ENCODE measurements around the gene ABCC11.

Gene ABCC11

DNA sequence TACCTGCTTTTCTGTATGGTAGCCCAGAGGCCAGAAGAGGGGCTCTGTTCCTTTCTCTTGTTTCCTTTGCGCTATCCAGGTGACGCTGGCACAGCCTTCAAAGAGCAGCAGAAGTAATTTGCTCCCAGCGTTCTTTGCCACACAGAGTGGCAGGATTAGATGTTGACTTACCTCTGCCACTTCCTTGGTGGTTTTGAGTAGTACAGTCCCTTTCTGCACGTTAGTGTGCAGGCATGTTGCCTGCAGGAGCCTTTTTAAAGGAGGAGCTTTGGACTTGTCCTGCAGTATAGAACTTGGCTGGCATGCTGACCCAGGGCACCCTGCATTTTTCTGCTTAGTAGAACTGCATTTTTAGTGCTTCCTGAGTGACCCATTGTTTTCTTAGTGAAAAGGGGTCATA lies at the start of gene ABCC11:
Gene ABCC11 (minus strand): TSS at position 229 of the 400 bp plus-strand sequence. CDS start 15,618 bp downstream, outside the sequence.
- no peak within 1 kb of the TSS for H3K27ac ChIP-seq (ENCODE audit: low read length)
- peaks cover 6% of the 10 kb centered on the region; the same call in 1 of the 2 replicates for H3K4me1 ChIP-seq (ENCODE audit: insufficient read depth, low read length)
- H3K4me3 ChIP-seq (ENCODE audit: low read length), result no peak within 1 kb of the TSS
- peaks cover 5% of the 10 kb centered on the region; the same call in 1 of the 2 replicates for H3K36me3 ChIP-seq (ENCODE audit: insufficient read depth, low read depth, low read length)
- no peak within 1 kb of the TSS for H3K9ac ChIP-seq (ENCODE audit: low read depth, low read length)
- H3K27me3 ChIP-seq (ENCODE audit: insufficient read depth, low read length), result no peaks in the 10 kb centered on the region
- H3K9me3 ChIP-seq (ENCODE audit: insufficient read depth, low read depth, low read length), result no peaks in the 10 kb centered on the region

- H3K4me1 ChIP-seq (ENCODE audit: insufficient read depth, low read length), result no peaks in the 10 kb centered on the region; the same call in 1 of the 2 replicates
- no peak overlapping the region for H3K9ac ChIP-seq (ENCODE audit: low read depth, low read length)
- no peak overlapping the region for H3K27ac ChIP-seq (ENCODE audit: low read length)
- H3K36me3 ChIP-seq (ENCODE audit: insufficient read depth, low read depth, low read length), result peaks cover 21% of the 10 kb centered on the region
- no peaks in the 10 kb centered on the region for H3K27me3 ChIP-seq (ENCODE audit: insufficient read depth, low read length)
- no peaks in the 10 kb centered on the region for H3K9me3 ChIP-seq (ENCODE audit: insufficient read depth, low read depth, low read length)
- H3K4me3 ChIP-seq (ENCODE audit: low read length), result no peak overlapping the region
Observed at GRCh38 chr16:48295488-48296281, 48.3 kb upstream of the ABCC11 start.

GRCh38 chr16:48294724-48295123 lies 47.4 kb upstream of the ABCC11 start:
- H3K9ac ChIP-seq (ENCODE audit: low read depth, low read length), result no peak overlapping the region
- H3K4me1 ChIP-seq (ENCODE audit: insufficient read depth, low read length), result no peaks in the 10 kb centered on the region; the same call in 1 of the 2 replicates
- H3K36me3 ChIP-seq (ENCODE audit: insufficient read depth, low read depth, low read length), result peaks cover 11% of the 10 kb centered on the region
- no peak overlapping the region for H3K27ac ChIP-seq (ENCODE audit: low read length)
- H3K4me3 ChIP-seq (ENCODE audit: low read length), result no peak overlapping the region
- no peaks in the 10 kb centered on the region for H3K27me3 ChIP-seq (ENCODE audit: insufficient read depth, low read length)
- no peaks in the 10 kb centered on the region for H3K9me3 ChIP-seq (ENCODE audit: insufficient read depth, low read depth, low read length)

DNA sequence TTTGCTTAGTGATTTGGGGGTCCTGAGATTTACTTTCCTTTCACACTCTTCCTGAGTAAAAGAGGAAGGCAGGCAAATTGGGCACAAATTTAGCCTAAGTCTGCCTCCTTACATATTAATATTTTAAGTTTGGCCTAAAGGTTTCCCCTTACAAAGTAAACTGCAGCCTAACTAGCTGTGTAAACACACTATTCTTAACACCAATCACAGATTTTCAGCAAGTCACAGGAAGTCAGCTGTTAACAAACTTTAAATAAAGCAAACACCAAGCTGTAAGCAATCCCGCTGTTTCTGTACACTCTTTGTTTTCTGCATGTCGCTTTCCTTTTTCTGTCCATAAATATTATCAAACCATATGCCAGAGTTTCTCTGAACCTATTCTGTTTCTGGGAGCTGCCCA lies 45.1 kb upstream of the ABCC11 start:
- Histone ChIP-seq H3K36me3 (ENCODE audit: insufficient read depth, low read depth, low read length) (peaks cover 10% of the 10 kb centered on the region; the same call in 1 of the 2 replicates), H3K4me1 (ENCODE audit: insufficient read depth, low read length) (no peaks in the 10 kb centered on the region; the same call in 1 of the 2 replicates), H3K27ac (ENCODE audit: low read length) (no peak overlapping the region), H3K27me3 (ENCODE audit: insufficient read depth, low read length) (no peaks in the 10 kb centered on the region), H3K4me3 (ENCODE audit: low read length) (no peak overlapping the region), H3K9ac (ENCODE audit: low read depth, low read length) (no peak overlapping the region), H3K9me3 (ENCODE audit: insufficient read depth, low read depth, low read length) (peaks cover under 1% of the 10 kb centered on the region; the same call in 1 of the 2 replicates)

DNA sequence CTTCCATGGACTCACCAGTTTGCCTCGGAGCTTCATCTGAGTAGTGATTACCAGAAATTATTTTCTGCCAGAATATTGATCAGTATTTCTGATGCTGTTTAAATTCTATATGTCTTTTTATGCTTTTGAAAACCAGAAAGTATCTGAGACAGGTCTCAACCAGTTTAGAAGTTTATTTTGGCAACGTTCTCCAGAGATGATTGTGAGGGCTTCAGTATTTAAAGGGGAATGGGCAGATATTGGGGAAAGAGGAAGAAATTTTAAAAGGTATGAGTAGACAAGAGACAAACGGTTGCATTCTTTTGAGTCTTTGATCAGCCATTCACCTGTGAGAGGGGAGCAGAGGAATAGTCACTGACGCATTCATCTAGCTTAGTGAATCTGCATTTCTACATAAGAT lies 44.4 kb upstream of the ABCC11 start:
- H3K4me1 ChIP-seq (ENCODE audit: insufficient read depth, low read length), result no peaks in the 10 kb centered on the region; the same call in 1 of the 2 replicates
- H3K27ac ChIP-seq (ENCODE audit: low read length), result no peak overlapping the region
- no peak overlapping the region for H3K9ac ChIP-seq (ENCODE audit: low read depth, low read length)
- H3K4me3 ChIP-seq (ENCODE audit: low read length), result no peak overlapping the region
- peaks cover 16% of the 10 kb centered on the region for H3K36me3 ChIP-seq (ENCODE audit: insufficient read depth, low read depth, low read length)
- H3K9me3 ChIP-seq (ENCODE audit: insufficient read depth, low read depth, low read length), result peaks cover 7% of the 10 kb centered on the region; the same call in 1 of the 2 replicates
- no peaks in the 10 kb centered on the region for H3K27me3 ChIP-seq (ENCODE audit: insufficient read depth, low read length)

DNA sequence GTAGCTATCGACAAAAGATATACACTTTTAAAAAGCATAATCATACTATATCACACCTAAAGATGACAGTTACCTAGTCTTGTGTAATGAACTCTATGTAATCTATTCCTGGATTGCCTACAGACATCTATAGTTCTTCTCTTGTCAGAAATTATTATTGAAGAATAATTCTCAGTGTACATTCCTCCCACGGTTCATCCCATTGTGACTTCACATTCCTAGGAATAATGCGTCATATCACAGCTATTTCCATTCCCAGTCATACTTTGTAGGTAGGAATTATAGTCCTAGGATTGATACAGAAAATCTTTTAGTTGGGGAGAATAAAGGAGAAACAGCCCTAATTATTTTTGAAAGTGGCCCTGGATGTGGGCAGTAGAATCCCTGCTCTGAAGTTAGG lies 44.0 kb upstream of the ABCC11 start:
- no peak overlapping the region for H3K4me3 ChIP-seq (ENCODE audit: low read length)
- H3K9ac ChIP-seq (ENCODE audit: low read depth, low read length), result no peak overlapping the region
- H3K9me3 ChIP-seq (ENCODE audit: insufficient read depth, low read depth, low read length), result peaks cover 7% of the 10 kb centered on the region; the same call in 1 of the 2 replicates
- peaks cover 17% of the 10 kb centered on the region for H3K36me3 ChIP-seq (ENCODE audit: insufficient read depth, low read depth, low read length)
- no peak overlapping the region for H3K27ac ChIP-seq (ENCODE audit: low read length)
- H3K27me3 ChIP-seq (ENCODE audit: insufficient read depth, low read length), result no peaks in the 10 kb centered on the region
- H3K4me1 ChIP-seq (ENCODE audit: insufficient read depth, low read length), result no peaks in the 10 kb centered on the region; the same call in 1 of the 2 replicates

DNA sequence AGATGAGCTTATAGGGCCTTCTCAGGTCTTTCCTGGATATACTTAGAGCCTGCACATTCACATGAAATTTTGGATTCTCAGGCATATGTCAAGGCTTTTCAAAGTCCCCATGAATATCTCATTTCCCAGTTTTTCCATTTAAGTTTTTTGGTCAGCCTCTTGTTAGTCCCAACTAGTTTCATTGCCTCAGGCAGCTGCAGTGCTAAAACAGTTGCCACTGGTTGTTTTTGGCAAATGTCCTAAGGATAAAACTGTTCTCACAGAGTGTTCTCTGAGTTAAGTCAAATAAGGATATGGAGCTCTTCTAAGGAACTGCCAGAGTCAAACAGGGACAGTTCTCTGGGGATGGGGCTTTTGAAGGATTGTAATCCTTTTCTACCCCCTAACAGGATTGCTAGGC lies 39.9 kb upstream of the ABCC11 start:
- no peak overlapping the region for H3K4me3 ChIP-seq (ENCODE audit: low read length)
- no peak overlapping the region for H3K9ac ChIP-seq (ENCODE audit: low read depth, low read length)
- peaks cover 7% of the 10 kb centered on the region; the same call in 1 of the 2 replicates for H3K9me3 ChIP-seq (ENCODE audit: insufficient read depth, low read depth, low read length)
- H3K36me3 ChIP-seq (ENCODE audit: insufficient read depth, low read depth, low read length), result peaks cover 13% of the 10 kb centered on the region
- no peaks in the 10 kb centered on the region for H3K27me3 ChIP-seq (ENCODE audit: insufficient read depth, low read length)
- H3K4me1 ChIP-seq (ENCODE audit: insufficient read depth, low read length), result no peaks in the 10 kb centered on the region; the same call in 1 of the 2 replicates
- no peak overlapping the region for H3K27ac ChIP-seq (ENCODE audit: low read length)

DNA sequence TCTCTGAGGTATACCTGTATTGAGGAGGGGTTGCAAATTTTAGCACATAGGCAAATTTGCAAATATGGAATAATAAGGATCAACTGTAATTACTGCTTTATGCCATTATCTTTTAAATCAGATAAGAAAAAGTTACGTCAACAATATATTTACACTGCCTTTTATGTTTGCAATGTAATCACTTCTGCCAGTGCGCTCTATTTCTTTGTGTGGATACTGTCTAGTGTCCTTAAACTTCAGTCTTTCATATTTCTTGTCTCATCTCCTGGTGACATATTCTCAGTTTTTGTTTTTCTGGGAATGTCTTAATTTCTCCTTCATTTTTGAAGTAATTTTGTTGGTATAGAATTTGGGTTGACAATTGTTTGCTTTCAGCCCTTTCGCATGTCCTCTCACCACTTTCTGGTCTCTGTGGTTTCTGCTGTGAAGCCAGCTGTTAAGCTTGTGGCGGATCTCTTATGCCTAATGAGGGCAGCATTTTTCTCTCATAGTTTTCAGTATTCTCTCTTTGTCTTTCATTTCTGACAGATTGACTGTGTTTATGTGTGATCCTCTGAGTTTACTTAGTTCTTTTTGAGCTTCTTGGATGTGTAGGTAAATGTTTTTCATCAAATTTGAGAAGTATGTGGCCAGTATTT lies 37.6 kb upstream of the ABCC11 start:
- H3K4me3 ChIP-seq (ENCODE audit: low read length), result no peak overlapping the region
- peaks cover 7% of the 10 kb centered on the region; the same call in 1 of the 2 replicates for H3K9me3 ChIP-seq (ENCODE audit: insufficient read depth, low read depth, low read length)
- H3K4me1 ChIP-seq (ENCODE audit: insufficient read depth, low read length), result no peaks in the 10 kb centered on the region; the same call in 1 of the 2 replicates
- H3K36me3 ChIP-seq (ENCODE audit: insufficient read depth, low read depth, low read length), result peaks cover 13% of the 10 kb centered on the region
- H3K9ac ChIP-seq (ENCODE audit: low read depth, low read length), result no peak overlapping the region
- H3K27ac ChIP-seq (ENCODE audit: low read length), result no peak overlapping the region
- no peaks in the 10 kb centered on the region for H3K27me3 ChIP-seq (ENCODE audit: insufficient read depth, low read length)

- H3K4me3 ChIP-seq (ENCODE audit: low read length), result no peak overlapping the region
- H3K9ac ChIP-seq (ENCODE audit: low read depth, low read length), result no peak overlapping the region
- H3K27ac ChIP-seq (ENCODE audit: low read length), result no peak overlapping the region
- H3K27me3 ChIP-seq (ENCODE audit: insufficient read depth, low read length), result no peaks in the 10 kb centered on the region
- H3K36me3 ChIP-seq (ENCODE audit: insufficient read depth, low read depth, low read length), result peaks cover 9% of the 10 kb centered on the region
- peaks cover 4% of the 10 kb centered on the region; the same call in 1 of the 2 replicates for H3K4me1 ChIP-seq (ENCODE audit: insufficient read depth, low read length)
- H3K9me3 ChIP-seq (ENCODE audit: insufficient read depth, low read depth, low read length), result peaks cover 7% of the 10 kb centered on the region; the same call in 1 of the 2 replicates
Observed at GRCh38 chr16:48282636-48283263, 35.4 kb upstream of the ABCC11 start.

DNA sequence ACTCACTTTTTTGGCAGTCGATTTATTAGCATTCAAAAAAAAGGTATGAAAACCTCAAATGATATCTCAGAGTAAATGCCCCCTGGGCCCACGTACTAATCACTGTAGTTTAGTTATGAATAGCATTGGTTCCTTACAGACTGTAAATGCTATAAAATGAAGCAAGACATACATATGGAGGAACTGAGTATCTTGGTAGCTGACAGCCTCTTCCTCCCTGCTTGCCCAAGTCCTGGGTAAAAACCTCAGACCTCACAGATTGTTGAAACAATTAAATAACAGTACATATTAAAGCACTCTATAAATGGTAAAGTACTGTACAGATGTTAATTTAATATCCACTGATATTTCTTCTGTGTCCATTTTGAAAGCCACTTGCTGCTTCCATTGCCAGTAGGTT lies 33.2 kb upstream of the ABCC11 start:
- Histone ChIP-seq H3K27ac (ENCODE audit: low read length) (no peak overlapping the region), H3K4me1 (ENCODE audit: insufficient read depth, low read length) (peaks cover 10% of the 10 kb centered on the region), H3K9ac (ENCODE audit: low read depth, low read length) (no peak overlapping the region), H3K27me3 (ENCODE audit: insufficient read depth, low read length) (no peaks in the 10 kb centered on the region), H3K4me3 (ENCODE audit: low read length) (no peak overlapping the region), H3K36me3 (ENCODE audit: insufficient read depth, low read depth, low read length) (no peaks in the 10 kb centered on the region), H3K9me3 (ENCODE audit: insufficient read depth, low read depth, low read length) (no peaks in the 10 kb centered on the region)

DNA sequence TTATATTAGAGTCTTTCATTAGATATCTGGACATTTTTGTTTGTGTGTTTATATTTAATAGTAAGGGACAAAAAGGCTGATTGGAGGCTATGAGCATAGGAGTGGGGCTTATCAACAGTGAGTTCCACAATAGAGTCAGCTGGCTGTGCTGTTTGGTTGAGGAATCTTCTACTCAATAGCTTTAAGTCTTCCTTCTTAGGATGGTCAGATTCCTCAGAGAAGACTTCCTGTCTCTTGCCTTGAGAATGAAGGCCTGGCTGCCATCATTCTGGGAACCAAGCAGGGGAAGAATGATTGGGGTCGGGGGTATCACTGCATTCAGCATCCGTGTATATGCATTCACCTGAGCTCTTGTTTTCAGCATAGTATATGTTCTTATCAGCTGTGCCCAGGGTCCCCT lies 31.9 kb upstream of the ABCC11 start:
- Histone ChIP-seq H3K36me3 (ENCODE audit: insufficient read depth, low read depth, low read length) (0 out of 2 replicates have a peak, but pooled peaks cover 1% of the 10 kb centered on the region), H3K4me1 (ENCODE audit: insufficient read depth, low read length) (peaks cover 13% of the 10 kb centered on the region), H3K27me3 (ENCODE audit: insufficient read depth, low read length) (no peaks in the 10 kb centered on the region), H3K4me3 (ENCODE audit: low read length) (no peak overlapping the region), H3K9ac (ENCODE audit: low read depth, low read length) (no peak overlapping the region), H3K9me3 (ENCODE audit: insufficient read depth, low read depth, low read length) (no peaks in the 10 kb centered on the region), H3K27ac (ENCODE audit: low read length) (no peak overlapping the region)
